GM10248 (cell line): ENCODE results near the gene HSPB2.
"Not testable (repeated sequence)": the region's sequence is repeated elsewhere in the genome, so short reads cannot be mapped to it uniquely, and the experiment has no call there.

Source experiments
- CTCF ChIA-PET: fragments of 300-600 bp; sonication (Branson Sonifier 250); formaldehyde crosslinking; extraction: SDS; loops from one replicate; lab custom pipeline; 2021; ENCODE audit warnings: antibody characterized with exemption; lab: Yijun Ruan, JAX
- POLR2A ChIA-PET: fragments of 350-650 bp; sonication (Branson Sonifier 250); formaldehyde crosslinking; extraction: SDS; loops from one replicate; lab custom pipeline; 2020; ENCODE audit warnings: antibody characterized with exemption; lab: Yijun Ruan, JAX
- DNase-seq: peaks from one replicate; pipeline ENCODE4 v3.0.0; 2012; ENCODE audit errors: extremely low spot score
- CTCF ChIP-seq: IDR thresholded peaks from 2 replicates; pipeline ENCODE4 v1.5.1; 2012; ENCODE audit warnings: mild to moderate bottlenecking, low read depth; ENCODE audit errors: extremely low read depth, missing control alignments, control extremely low read depth

HSPB2 gene

GRCh38 chr11:111878849-111879636 lies 33.5 kb upstream of the HSPB2 start, which contains the start of the genes CFAP68 and FDXACB1:
CFAP68 (plus strand) TSS chr11:111879541; CDS start chr11:111879561, 20 bp downstream.
FDXACB1 (minus strand) TSS chr11:111879165; CDS start chr11:111879132, 33 bp downstream.
- TF ChIP-seq CTCF = peak; percentile 93
- CTCF ChIA-PET = interaction anchor here (1.0 to 1.2 kb wide), 4 partner anchors 8 to 103 kb away, joined by 3 to 9 read pairs (median 6); partner anchors contain the start of gene ALG9
- POLR2A ChIA-PET = no interaction called here

GRCh38 chr11:111879637-111879960 lies 32.9 kb upstream of the HSPB2 start:
- CTCF ChIA-PET = interaction anchor here (0.9 to 1.2 kb wide), 6 partner anchors 8 to 293 kb away, joined by 3 to 8 read pairs (median 3); partner anchors contain the start of gene ALG9
- TF ChIP-seq CTCF = no peak
- POLR2A ChIA-PET = no interaction called here
- no peak for DNase-seq

More at GRCh38 chr11:111878849-111879636, 33.5 kb upstream of the HSPB2 start, which contains the start of the genes CFAP68 and FDXACB1:
- peak; percentile 94 for DNase-seq

- POLR2A ChIA-PET = no interaction called here
- CTCF ChIA-PET = interaction anchor here (0.9 to 3.8 kb wide), 4 partner anchors 11 to 50 kb away, joined by 3 to 19 read pairs (median 4); partner anchors contain the start of gene ALG9
- no peak for DNase-seq
- no peak for TF ChIP-seq CTCF
These were observed 30.3 kb upstream of the HSPB2 start for GRCh38 chr11:111882202-111882601.

GRCh38 chr11:111885053-111885452 lies 27.5 kb upstream of the HSPB2 start:
- POLR2A ChIA-PET, DNase-seq: not testable (repeated sequence)
- CTCF ChIA-PET = interaction anchor here (0.7 to 1.5 kb wide), 3 partner anchors 10 to 47 kb away, joined by 3 to 4 read pairs (median 3); no protein-coding TSS in a partner anchor

GRCh38 chr11:111886032-111886431 lies 26.5 kb upstream of the HSPB2 start:
- no peak for DNase-seq
- CTCF ChIA-PET = interaction anchor here (0.7 to 2.0 kb wide), 5 partner anchors 9 to 109 kb away, joined by 3 to 5 read pairs (median 3); no protein-coding TSS in a partner anchor
- POLR2A ChIA-PET = no interaction called here
- TF ChIP-seq CTCF = no peak

- no peak for TF ChIP-seq CTCF
- POLR2A ChIA-PET = no interaction called here
- DNase-seq = no peak
- CTCF ChIA-PET = interaction anchor here (1.1 to 2.0 kb wide), 3 partner anchors 15 to 109 kb away, joined by 3 to 5 read pairs (median 4); partner anchors contain the start of gene ALG9
These were observed 25.7 kb upstream of the HSPB2 start for GRCh38 chr11:111886844-111887243.

GRCh38 chr11:111905411-111905810 lies 7.1 kb upstream of the HSPB2 start:
- CTCF ChIA-PET = interaction anchor here (1.3 kb wide), 1 partner anchor 9 kb away, joined by 3 read pairs; no protein-coding TSS in a partner anchor

More at GRCh38 chr11:111905411-111905810, 7.1 kb upstream of the HSPB2 start:
- no peak for DNase-seq
- no peak for TF ChIP-seq CTCF
- POLR2A ChIA-PET = no interaction called here
